ENCODE results near the gene CADM2. TPM values are rescaled to one million over a fixed set of nuclear protein-coding genes. Genes with fewer than 3 reads are reported as not detected.
A peak's percentile ranks its signal among the peaks of the same experiment; 100 is the strongest.

CADM2 gene
- total and polyA plus RNA-seq, 2 experiments from 2014 or later: 2.9 to 7.8 TPM

GRCh38 chr3:85862893-85863455 lies 904.2 kb downstream of the CADM2 start:
- no peak for DNase-seq (ENCODE audit: low spot score)
- Histone ChIP-seq H2AFZ (no peak overlapping the region), H3K9me3 (ENCODE audit: low read depth) (no peaks in the 10 kb centered on the region), H3K27ac (no peak overlapping the region), H4K20me1 (ENCODE audit: insufficient read depth, poor library complexity, severe bottlenecking) (no peaks in the 10 kb centered on the region), H3K27me3 (no peaks in the 10 kb centered on the region), H3K4me3 (no peak overlapping the region), H3K79me2 (no peaks in the 10 kb centered on the region), H3K36me3 (replicated peaks; ENCODE audit: insufficient read depth, low read depth) (no peaks in the 10 kb centered on the region), H3K9me2 (replicated peaks; ENCODE audit: insufficient read depth) (no peaks in the 10 kb centered on the region), H3K4me2 (no peak overlapping the region), H3K4me1 (ENCODE audit: insufficient read depth) (no peaks in the 10 kb centered on the region)
- TF ChIP-seq EZH2 (IDR thresholded peaks at IDR 0.05; ENCODE audit: borderline replicate concordance): no peak
- no peak for TF ChIP-seq EZH2phosphoT487 (IDR thresholded peaks at IDR 0.05; ENCODE audit: low read depth, severe bottlenecking, unreplicated experiment)
- TF ChIP-seq CTCF (IDR thresholded peaks at IDR 0.05; ENCODE audit: poor library complexity): no peak

GRCh38 chr3:85864896-85865295 lies 906.1 kb downstream of the CADM2 start:
- H3K9me2 ChIP-seq (replicated peaks; ENCODE audit: insufficient read depth): no peaks in the 10 kb centered on the region
- H3K27ac ChIP-seq: no peak overlapping the region
- WGBS (ENCODE audit: low lambda C conversion rate, missing lambda C conversion rate): 44% methylated on average over 1 of the region's 1 CpG
- H3K27me3 ChIP-seq: no peaks in the 10 kb centered on the region
- no peak overlapping the region for H2AFZ ChIP-seq
- H3K4me2 ChIP-seq: no peak overlapping the region
- H4K20me1 ChIP-seq (ENCODE audit: insufficient read depth, poor library complexity, severe bottlenecking): no peaks in the 10 kb centered on the region
- DNase-seq (ENCODE audit: low spot score): peak; percentile 27
- no peaks in the 10 kb centered on the region for H3K9me3 ChIP-seq (ENCODE audit: low read depth)
- no peak for TF ChIP-seq EZH2 (IDR thresholded peaks at IDR 0.05; ENCODE audit: borderline replicate concordance)
- H3K4me3 ChIP-seq: no peak overlapping the region
- no peaks in the 10 kb centered on the region for H3K4me1 ChIP-seq (ENCODE audit: insufficient read depth)
- H3K79me2 ChIP-seq: no peaks in the 10 kb centered on the region
- H3K36me3 ChIP-seq (replicated peaks; ENCODE audit: insufficient read depth, low read depth): no peaks in the 10 kb centered on the region

- H3K4me2 ChIP-seq: no peak overlapping the region
- H3K27ac ChIP-seq: no peak overlapping the region
- TF ChIP-seq EZH2 (IDR thresholded peaks at IDR 0.05; ENCODE audit: borderline replicate concordance) (no peak), EZH2phosphoT487 (IDR thresholded peaks at IDR 0.05; ENCODE audit: low read depth, severe bottlenecking, unreplicated experiment) (no peak), CTCF (IDR thresholded peaks at IDR 0.05; ENCODE audit: poor library complexity) (no peak)
- H2AFZ ChIP-seq: no peak overlapping the region
- H3K9me2 ChIP-seq (replicated peaks; ENCODE audit: insufficient read depth): no peaks in the 10 kb centered on the region
- no peaks in the 10 kb centered on the region for H3K36me3 ChIP-seq (replicated peaks; ENCODE audit: insufficient read depth, low read depth)
- no peaks in the 10 kb centered on the region for H3K27me3 ChIP-seq
- no peak overlapping the region for H3K4me3 ChIP-seq
- WGBS (ENCODE audit: low lambda C conversion rate, missing lambda C conversion rate): 81% methylated on average over 3 of the region's 3 CpGs
- no peaks in the 10 kb centered on the region for H3K4me1 ChIP-seq (ENCODE audit: insufficient read depth)
- no peaks in the 10 kb centered on the region for H3K79me2 ChIP-seq
- no peaks in the 10 kb centered on the region for H4K20me1 ChIP-seq (ENCODE audit: insufficient read depth, poor library complexity, severe bottlenecking)
- no peaks in the 10 kb centered on the region for H3K9me3 ChIP-seq (ENCODE audit: low read depth)
- no peak for DNase-seq (ENCODE audit: low spot score)
These were observed 908.3 kb downstream of the CADM2 start for GRCh38 chr3:85867072-85867471.

GRCh38 chr3:85875589-85875988 lies 916.8 kb downstream of the CADM2 start:
- DNase-seq (ENCODE audit: low spot score): no peak
- H3K4me1 ChIP-seq (ENCODE audit: insufficient read depth): no peaks in the 10 kb centered on the region
- no peaks in the 10 kb centered on the region for H3K79me2 ChIP-seq
- no peaks in the 10 kb centered on the region for H4K20me1 ChIP-seq (ENCODE audit: insufficient read depth, poor library complexity, severe bottlenecking)
- no peaks in the 10 kb centered on the region for H3K9me3 ChIP-seq (ENCODE audit: low read depth)
- no peaks in the 10 kb centered on the region for H3K36me3 ChIP-seq (replicated peaks; ENCODE audit: insufficient read depth, low read depth)
- no peak overlapping the region for H2AFZ ChIP-seq
- H3K27ac ChIP-seq: no peak overlapping the region
- H3K4me3 ChIP-seq: no peak overlapping the region
- no peak overlapping the region for H3K4me2 ChIP-seq
- no peaks in the 10 kb centered on the region for H3K27me3 ChIP-seq
- no peak for TF ChIP-seq EZH2phosphoT487 (IDR thresholded peaks at IDR 0.05; ENCODE audit: low read depth, severe bottlenecking, unreplicated experiment)
- no peak for TF ChIP-seq EZH2 (IDR thresholded peaks at IDR 0.05; ENCODE audit: borderline replicate concordance)
- TF ChIP-seq CTCF (IDR thresholded peaks at IDR 0.05; ENCODE audit: poor library complexity): no peak
- no peaks in the 10 kb centered on the region for H3K9me2 ChIP-seq (replicated peaks; ENCODE audit: insufficient read depth)

Data from hepatocyte (in vitro differentiated cells).